HEK293T (cell line): Measurements from ENCODE around the gene MMP24.
A peak's percentile ranks its signal among the peaks of the same experiment; 100 is the strongest.
"Not testable (repeated sequence)": the region's sequence is repeated elsewhere in the genome, so short reads cannot be mapped to it uniquely, and the experiment has no call there.

Source experiments
- CTCF ChIA-PET: fragments of 350-600 bp; formaldehyde crosslinking; extraction: SDS; loops from one replicate; lab custom pipeline; 2021; ENCODE audit warnings: antibody characterized with exemption, inconsistent platforms; lab: Yijun Ruan, JAX
- POLR2A ChIA-PET: fragments of 350-600 bp; formaldehyde crosslinking; extraction: SDS; loops from one replicate; lab custom pipeline; 2020; ENCODE audit warnings: antibody characterized with exemption, inconsistent platforms; lab: Yijun Ruan, JAX
- DNase-seq: peaks from one replicate; pipeline ENCODE4 v3.0.0; 2012; ENCODE audit warnings: mixed read lengths; ENCODE audit errors: extremely low spot score
- ARNT ChIP-seq: fragments of 450-650 bp; IDR thresholded peaks from 2 replicates; pipeline ENCODE4 v1.6.1; 2017; ENCODE audit warnings: mild to moderate bottlenecking
- BHLHE40 ChIP-seq: fragments of 450-650 bp; IDR thresholded peaks from 2 replicates; pipeline ENCODE4 v1.6.1; 2016; ENCODE audit warnings: mild to moderate bottlenecking, moderate library complexity, borderline replicate concordance
- CTBP1 ChIP-seq: fragments of 450-650 bp; IDR thresholded peaks from 2 replicates; pipeline ENCODE4 v1.6.1; 2016; ENCODE audit warnings: borderline replicate concordance
- ELF4 ChIP-seq: fragments of 450-650 bp; IDR thresholded peaks from 2 replicates; pipeline ENCODE4 v1.6.1; 2017; ENCODE audit warnings: antibody characterized with exemption
- FOXA1 ChIP-seq: fragments of 450-650 bp; IDR thresholded peaks from 2 replicates; pipeline ENCODE4 v1.6.1; 2016; ENCODE audit warnings: mild to moderate bottlenecking
- FOXK2 ChIP-seq: fragments of 450-650 bp; IDR thresholded peaks from 2 replicates; pipeline ENCODE4 v1.6.1; 2016; ENCODE audit warnings: mild to moderate bottlenecking
- FOXM1 ChIP-seq: fragments of 450-650 bp; IDR thresholded peaks from 2 replicates; pipeline ENCODE4 v1.6.1; 2017; ENCODE audit warnings: mild to moderate bottlenecking, borderline replicate concordance
- HDGF ChIP-seq: fragments of 450-650 bp; IDR thresholded peaks from 2 replicates; pipeline ENCODE4 v1.6.1; 2017; ENCODE audit warnings: antibody characterized with exemption, borderline replicate concordance
- L3MBTL2 ChIP-seq: fragments of 450-650 bp; conservative IDR thresholded peaks from 2 replicates; pipeline ENCODE4 v1.6.1; 2016; ENCODE audit warnings: mild to moderate bottlenecking
- LEF1 ChIP-seq: fragments of 450-650 bp; IDR thresholded peaks from 2 replicates; pipeline ENCODE4 v1.6.1; 2017; ENCODE audit warnings: mild to moderate bottlenecking, borderline replicate concordance
- NFRKB ChIP-seq: fragments of 450-650 bp; IDR thresholded peaks from 2 replicates; pipeline ENCODE4 v1.6.1; 2016; ENCODE audit warnings: mild to moderate bottlenecking, moderate library complexity
- SP1 ChIP-seq: fragments of 450-650 bp; IDR thresholded peaks from 2 replicates; pipeline ENCODE4 v1.6.1; 2017
- SUZ12 ChIP-seq: fragments of 450-650 bp; IDR thresholded peaks from 2 replicates; pipeline ENCODE4 v1.6.1; 2016; ENCODE audit warnings: mild to moderate bottlenecking
- TARDBP ChIP-seq: fragments of 450-650 bp; IDR thresholded peaks from 2 replicates; pipeline ENCODE4 v1.6.1; 2016
- ZNF384 ChIP-seq: fragments of 450-650 bp; IDR thresholded peaks from 2 replicates; pipeline ENCODE4 v1.6.1; 2016
- TF ChIP-seq, protein P1 (sequence below): fragments of 450-650 bp; IDR thresholded peaks from 2 replicates; pipeline ENCODE4 v1.6.1; 2016

Gene MMP24

GRCh38 chr20:35200267-35200666, 26.2 kb upstream of the MMP24 start:
- DNase-seq = no peak
- CTCF ChIA-PET = no interaction called here
- TF ChIP-seq ELF4 (no peak), SP1 (no peak), ARNT (no peak), SUZ12 (no peak), LEF1 (no peak), TARDBP (no peak), L3MBTL2 (no peak), CTBP1 (no peak)
- POLR2A ChIA-PET = no interaction called here

DNA sequence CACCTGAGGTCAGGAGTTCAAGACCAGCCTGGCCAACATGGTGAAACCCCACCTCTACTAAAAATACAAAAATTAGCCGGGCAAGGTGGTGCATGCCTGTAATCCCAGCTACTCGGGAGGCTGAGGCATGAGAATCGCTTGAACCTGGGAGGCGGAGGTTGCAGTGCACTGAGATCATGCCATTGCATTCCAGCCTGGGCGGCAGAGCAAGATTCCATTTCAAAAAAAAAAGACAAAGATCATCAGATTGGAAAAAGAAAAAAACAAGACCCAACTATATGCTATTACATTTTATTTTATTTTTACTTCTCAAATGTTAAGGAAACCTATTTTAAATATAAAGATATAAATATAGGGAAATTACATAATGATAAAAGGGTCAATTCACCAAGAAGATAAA, 25.0 kb upstream of the MMP24 start:
- DNase-seq, CTCF ChIA-PET, POLR2A ChIA-PET: not testable (repeated sequence)

DNA sequence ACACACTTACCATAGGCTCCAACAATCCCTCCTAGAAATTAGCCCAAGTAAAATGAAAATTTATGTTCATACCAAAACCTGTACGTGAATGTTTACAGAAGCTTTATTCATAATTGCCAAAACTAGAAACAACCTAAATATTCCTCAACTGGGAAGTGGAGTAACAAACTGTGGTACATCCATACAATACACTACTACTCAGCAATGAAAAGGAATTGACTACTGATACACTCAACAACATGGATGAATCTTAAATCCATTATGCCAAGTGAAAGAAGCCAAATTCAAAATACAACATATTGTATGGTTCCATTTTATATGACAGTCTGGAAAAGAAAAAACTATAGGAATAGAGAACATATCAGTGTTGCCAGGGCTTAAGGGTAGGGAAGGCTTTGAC, 19.7 kb upstream of the MMP24 start:
- TF ChIP-seq TARDBP (no peak), ARNT (no peak), BHLHE40 (no peak), FOXK2 (no peak), ELF4 (no peak), SP1 (no peak), HDGF (no peak), L3MBTL2 (no peak), SUZ12 (no peak), NFRKB (no peak), FOXA1 (no peak), CTBP1 (no peak), LEF1 (no peak), ZNF384 (no peak), FOXM1 (no peak)
- TF ChIP-seq, protein P1, sequence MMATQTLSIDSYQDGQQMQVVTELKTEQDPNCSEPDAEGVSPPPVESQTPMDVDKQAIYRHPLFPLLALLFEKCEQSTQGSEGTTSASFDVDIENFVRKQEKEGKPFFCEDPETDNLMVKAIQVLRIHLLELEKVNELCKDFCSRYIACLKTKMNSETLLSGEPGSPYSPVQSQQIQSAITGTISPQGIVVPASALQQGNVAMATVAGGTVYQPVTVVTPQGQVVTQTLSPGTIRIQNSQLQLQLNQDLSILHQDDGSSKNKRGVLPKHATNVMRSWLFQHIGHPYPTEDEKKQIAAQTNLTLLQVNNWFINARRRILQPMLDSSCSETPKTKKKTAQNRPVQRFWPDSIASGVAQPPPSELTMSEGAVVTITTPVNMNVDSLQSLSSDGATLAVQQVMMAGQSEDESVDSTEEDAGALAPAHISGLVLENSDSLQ = no peak
- POLR2A ChIA-PET = interaction anchor here (1.2 kb wide), 1 partner anchor 60 kb away, joined by 3 read pairs; the partner anchor contains the start of gene EDEM2
- no peak for DNase-seq
- CTCF ChIA-PET = interaction anchor here (0.6 kb wide), 1 partner anchor 61 kb away, joined by 4 read pairs; no protein-coding TSS in a partner anchor

GRCh38 chr20:35207950-35208611, 18.4 kb upstream of the MMP24 start:
- POLR2A ChIA-PET = interaction anchor here (1.2 kb wide), 1 partner anchor 61 kb away, joined by 3 read pairs; the partner anchor contains the start of gene EDEM2
- CTCF ChIA-PET = interaction anchor here (0.6 to 2.7 kb wide), 5 partner anchors 14 to 373 kb away, joined by 3 to 17 read pairs (median 4); partner anchors contain the start of gene EDEM2
- DNase-seq = peak; percentile 73
- no peak for TF ChIP-seq HDGF
- no peak for TF ChIP-seq L3MBTL2
- TF ChIP-seq LEF1 = no peak
- no peak for TF ChIP-seq SUZ12
- TF ChIP-seq FOXM1 = no peak
- TF ChIP-seq FOXK2 = no peak
- no peak for TF ChIP-seq ELF4
- no peak for TF ChIP-seq TARDBP
- TF ChIP-seq CTBP1 = no peak
- TF ChIP-seq BHLHE40 = no peak
- TF ChIP-seq ZNF384 = no peak
- no peak for TF ChIP-seq NFRKB
- no peak for TF ChIP-seq FOXA1
- no peak for TF ChIP-seq ARNT
- TF ChIP-seq SP1 = no peak

- DNase-seq = no peak
- ChIA-PET POLR2A (no interaction called here), CTCF (no interaction called here)
- TF ChIP-seq FOXA1 = no peak
- TF ChIP-seq ELF4 = no peak
- TF ChIP-seq L3MBTL2 = no peak
- TF ChIP-seq BHLHE40 = no peak
- TF ChIP-seq ARNT = no peak
- no peak for TF ChIP-seq NFRKB
- TF ChIP-seq SUZ12 = no peak
- no peak for TF ChIP-seq SP1
- no peak for TF ChIP-seq HDGF
Observed at GRCh38 chr20:35215066-35215956, 11.2 kb upstream of the MMP24 start.

- DNase-seq = no peak
- TF ChIP-seq, protein P1 = no peak
- TF ChIP-seq ARNT (no peak), CTBP1 (no peak), FOXK2 (no peak)
- ChIA-PET POLR2A (no interaction called here), CTCF (interaction anchor here (0.9 kb wide), 1 partner anchor 70 kb away, joined by 3 read pairs; no protein-coding TSS in a partner anchor)
Observed at GRCh38 chr20:35216541-35216940, 9.9 kb upstream of the MMP24 start.

DNA sequence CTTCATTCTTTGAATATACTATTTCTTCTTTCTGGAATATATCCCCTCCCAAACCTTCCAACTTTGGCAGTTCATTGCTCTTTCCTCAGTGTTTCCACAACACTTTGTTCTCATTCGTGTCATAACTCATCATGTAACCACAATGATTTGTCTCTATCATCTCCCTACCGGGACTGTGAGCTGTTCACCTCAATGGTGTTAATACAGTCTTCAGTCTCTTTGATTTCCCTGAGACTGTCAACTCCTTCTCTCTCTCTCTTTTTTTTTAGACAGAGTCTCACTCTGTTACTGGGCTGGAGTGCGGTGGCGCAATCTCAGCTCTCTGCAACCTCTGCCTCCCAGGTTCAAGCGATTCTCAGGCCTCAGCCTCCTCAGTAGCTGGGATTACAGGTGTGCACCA, 2.5 kb upstream of the MMP24 start:
- POLR2A ChIA-PET = no interaction called here
- CTCF ChIA-PET = no interaction called here
- TF ChIP-seq FOXM1 = no peak
- no peak for TF ChIP-seq LEF1
- no peak for TF ChIP-seq NFRKB
- no peak for TF ChIP-seq HDGF
- TF ChIP-seq L3MBTL2 = no peak
- TF ChIP-seq TARDBP = no peak
- TF ChIP-seq, protein P1 = no peak
- TF ChIP-seq ARNT = no peak
- TF ChIP-seq BHLHE40 = no peak
- DNase-seq = no peak
